Measurements from ENCODE around the gene PTPRD. TPM values are rescaled to one million over a fixed set of nuclear protein-coding genes. Genes with fewer than 3 reads are reported as not detected.

PTPRD gene
- total RNA-seq, 1 experiment from 2014 or later, result 32.5 TPM

DNA sequence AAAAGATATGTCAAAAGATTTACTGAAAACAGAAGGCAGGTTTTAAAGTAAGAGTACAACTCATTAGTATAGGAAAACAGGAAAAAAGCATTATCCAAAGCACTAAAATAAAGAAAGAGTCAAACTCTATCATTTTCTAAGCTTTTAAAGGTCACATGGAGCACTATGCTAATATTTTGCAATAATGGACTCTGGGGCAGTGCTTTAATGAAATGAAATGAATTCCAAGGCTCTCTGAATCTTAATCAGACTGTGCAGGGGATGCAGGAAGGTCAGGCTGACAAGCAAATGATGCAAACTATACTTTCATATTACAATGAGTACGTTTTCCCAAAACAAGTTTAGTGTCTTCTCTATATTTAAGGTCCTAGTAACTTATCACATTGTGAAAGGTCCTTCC lies 1831.3 kb downstream of the PTPRD start:
- Mint-ChIP-seq H3K36me3 (ENCODE audit: insufficient read depth in 1 of 3, low read depth in 3 of 3) (no peaks in the 10 kb centered on the region), H3K27me3 (ENCODE audit: low read depth) (no peaks in the 10 kb centered on the region), H3K4me3 (no peak overlapping the region), H3K9me3 (no peaks in the 10 kb centered on the region), H3K27ac (peak overlapping the region in 1 of 3 experiments; percentile 39; a peak in 2 of 7 replicates), H3K4me1 (peaks cover 45 to 49% of the 10 kb centered on the region in 2 experiments)
- H3K4me2 ChIP-seq (ENCODE audit: insufficient read depth, insufficient read length, low read length), result no peak overlapping the region
- no peak overlapping the region for H2BK5ac ChIP-seq (ENCODE audit: insufficient read length, low read length)
- H3K23ac ChIP-seq (ENCODE audit: insufficient read length, low read depth, low read length), result no peak overlapping the region
- H3K56ac ChIP-seq (ENCODE audit: insufficient read length, low read depth, low read length), result no peak overlapping the region
- no peak overlapping the region for H3K27ac ChIP-seq (ENCODE audit: insufficient read length, low read depth, low read length)
- no peak overlapping the region for H2BK20ac ChIP-seq (ENCODE audit: low read depth, low read length, poor library complexity, severe bottlenecking)
- no peak overlapping the region for H3K9ac ChIP-seq (ENCODE audit: extremely low read depth, insufficient read length, low read length)
- no CpG with 5 or more reads among the region's 1 CpG for WGBS (ENCODE audit: extremely low coverage, insufficient read length, low lambda C conversion rate)
- H3K4ac ChIP-seq (ENCODE audit: low read depth, low read length), result no peak overlapping the region
- H2BK12ac ChIP-seq (ENCODE audit: insufficient read length, low read depth, low read length), result no peak overlapping the region
- H3K27me3 ChIP-seq (ENCODE audit: insufficient read depth, low read length), result no peaks in the 10 kb centered on the region
- H3K9me3 ChIP-seq (ENCODE audit: control insufficient read depth, low read depth, low read length), result no peaks in the 10 kb centered on the region
- H4K8ac ChIP-seq (replicated peaks; ENCODE audit: insufficient read length, low read depth, low read length), result no peak overlapping the region
- no peak overlapping the region for H2AFZ ChIP-seq (ENCODE audit: low read length)
- H3K4me1 ChIP-seq (ENCODE audit: insufficient read depth, low read length), result no peaks in the 10 kb centered on the region
- no peak overlapping the region for H4K5ac ChIP-seq (ENCODE audit: insufficient read length, low read depth, low read length)
- H2BK15ac ChIP-seq (ENCODE audit: low read depth, low read length), result no peak overlapping the region
- no peaks in the 10 kb centered on the region for H3K23me2 ChIP-seq (ENCODE audit: insufficient read length, low read depth, low read length, poor library complexity, severe bottlenecking)
- H3T11ph ChIP-seq (ENCODE audit: low read length), result no peak overlapping the region
- H3K79me1 ChIP-seq (ENCODE audit: insufficient read depth, low read depth, low read length, poor library complexity, severe bottlenecking), result no peaks in the 10 kb centered on the region
- DNase-seq, result no peak
- no peak overlapping the region for H2AK5ac ChIP-seq (ENCODE audit: insufficient read length, low read length)
- no peaks in the 10 kb centered on the region for H4K20me1 ChIP-seq (ENCODE audit: control insufficient read depth, insufficient read depth, insufficient read length)
- no peak overlapping the region for H3K18ac ChIP-seq (ENCODE audit: insufficient read length, low read depth, low read length)
- TF ChIP-seq, protein P1, sequence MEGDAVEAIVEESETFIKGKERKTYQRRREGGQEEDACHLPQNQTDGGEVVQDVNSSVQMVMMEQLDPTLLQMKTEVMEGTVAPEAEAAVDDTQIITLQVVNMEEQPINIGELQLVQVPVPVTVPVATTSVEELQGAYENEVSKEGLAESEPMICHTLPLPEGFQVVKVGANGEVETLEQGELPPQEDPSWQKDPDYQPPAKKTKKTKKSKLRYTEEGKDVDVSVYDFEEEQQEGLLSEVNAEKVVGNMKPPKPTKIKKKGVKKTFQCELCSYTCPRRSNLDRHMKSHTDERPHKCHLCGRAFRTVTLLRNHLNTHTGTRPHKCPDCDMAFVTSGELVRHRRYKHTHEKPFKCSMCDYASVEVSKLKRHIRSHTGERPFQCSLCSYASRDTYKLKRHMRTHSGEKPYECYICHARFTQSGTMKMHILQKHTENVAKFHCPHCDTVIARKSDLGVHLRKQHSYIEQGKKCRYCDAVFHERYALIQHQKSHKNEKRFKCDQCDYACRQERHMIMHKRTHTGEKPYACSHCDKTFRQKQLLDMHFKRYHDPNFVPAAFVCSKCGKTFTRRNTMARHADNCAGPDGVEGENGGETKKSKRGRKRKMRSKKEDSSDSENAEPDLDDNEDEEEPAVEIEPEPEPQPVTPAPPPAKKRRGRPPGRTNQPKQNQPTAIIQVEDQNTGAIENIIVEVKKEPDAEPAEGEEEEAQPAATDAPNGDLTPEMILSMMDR (conservative IDR thresholded peaks at IDR 0.05), result no peak
- no peaks in the 10 kb centered on the region for H3K79me2 ChIP-seq (ENCODE audit: insufficient read depth, low read length)
- H4K91ac ChIP-seq (ENCODE audit: insufficient read length, low read depth, low read length), result no peak overlapping the region
- no peak overlapping the region for H2BK120ac ChIP-seq (ENCODE audit: low read depth, low read length, poor library complexity, severe bottlenecking)
- H3K14ac ChIP-seq (ENCODE audit: insufficient read depth, low read length), result no peak overlapping the region

Measured in H9 (cell line).